ENCODE results near the gene SYTL3. TPM values are rescaled to one million over a fixed set of nuclear protein-coding genes. Genes with fewer than 3 reads are reported as not detected.

Gene SYTL3
- total RNA-seq, 1 experiment from 2014 or later: 3.1 TPM

DNA sequence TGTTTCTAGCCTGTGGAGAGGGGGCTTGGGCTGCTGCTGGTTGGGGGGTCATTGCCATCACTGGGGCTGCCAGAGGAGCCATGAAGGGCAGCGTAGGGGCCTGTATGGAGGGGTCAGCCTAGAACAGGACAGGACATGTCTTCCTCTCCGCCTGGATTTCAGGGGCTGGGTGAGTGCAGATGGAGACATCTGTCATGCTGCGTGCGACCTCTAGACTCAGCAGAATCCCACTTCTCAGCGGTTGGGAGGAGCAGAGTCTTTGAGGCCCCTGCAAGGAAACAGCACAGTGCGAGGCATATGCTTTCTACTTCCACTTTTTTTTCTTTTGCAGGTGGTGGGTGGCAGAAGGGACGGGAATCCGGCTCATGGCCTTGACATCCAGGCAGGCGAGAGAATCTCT, 101.4 kb downstream of the SYTL3 start:
- in situ Hi-C loops (cut with HindIII; ENCODE audit: low sequenced_read_pairs): loop anchor here (10.0 to 25.0 kb wide), 2 partner anchors 46 to 211 kb away; no protein-coding TSS in a partner anchor
- no peak for DNase-seq (ENCODE audit: low spot score)

DNA sequence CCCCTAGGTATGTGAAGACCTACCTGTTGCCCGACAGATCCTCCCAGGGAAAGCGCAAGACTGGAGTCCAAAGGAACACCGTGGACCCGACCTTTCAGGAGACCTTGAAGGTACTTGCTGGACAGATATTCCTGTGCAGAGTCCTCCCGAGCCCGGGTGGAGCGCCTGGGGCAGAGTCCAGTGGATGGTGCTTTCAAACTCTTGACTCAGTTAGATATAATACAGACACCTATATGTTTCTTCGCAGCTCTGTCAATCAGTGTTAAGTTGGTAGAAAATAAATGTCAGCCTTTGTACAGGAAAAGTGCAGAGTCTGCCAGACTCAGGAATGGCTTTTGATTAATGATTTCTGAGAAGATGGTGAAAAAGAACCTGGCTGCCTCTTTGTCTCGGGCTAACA, 102.1 kb downstream of the SYTL3 start:
- DNase-seq (ENCODE audit: low spot score): no peak
- in situ Hi-C loops (cut with HindIII; ENCODE audit: low sequenced_read_pairs): loop anchor here (10.0 to 25.0 kb wide), 2 partner anchors 47 to 210 kb away; no protein-coding TSS in a partner anchor

GRCh38 chr6:158752613-158753012, 102.8 kb downstream of the SYTL3 start:
- in situ Hi-C loops (cut with HindIII; ENCODE audit: low sequenced_read_pairs): loop anchor here (10.0 to 25.0 kb wide), 2 partner anchors 48 to 210 kb away; no protein-coding TSS in a partner anchor
- peak; percentile 87 for DNase-seq (ENCODE audit: low spot score)

- in situ Hi-C loops (cut with HindIII; ENCODE audit: low sequenced_read_pairs): loop anchor here (10.0 to 25.0 kb wide), 2 partner anchors 49 to 208 kb away; no protein-coding TSS in a partner anchor
These were observed 104.0 kb downstream of the SYTL3 start for GRCh38 chr6:158753811-158754210.

DNA sequence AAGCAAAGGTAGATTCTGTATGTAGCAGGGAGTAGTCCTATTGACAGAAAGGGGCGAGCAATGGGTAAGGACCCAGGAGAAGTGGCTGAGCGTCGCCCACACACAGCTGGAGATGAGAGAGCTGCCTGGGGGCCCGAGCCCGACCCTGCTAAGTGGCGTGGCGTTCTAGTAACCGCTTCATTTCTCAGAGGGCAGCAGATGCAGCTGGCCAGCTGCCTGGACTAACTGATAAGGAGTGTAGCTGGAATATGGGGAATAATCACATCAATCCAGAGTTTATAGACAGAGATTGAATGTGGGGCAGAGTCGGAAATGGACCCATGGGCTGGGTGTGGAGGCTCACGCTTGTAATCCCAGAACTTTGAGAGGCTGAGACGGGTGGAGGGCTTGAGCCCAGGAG, 104.9 kb downstream of the SYTL3 start:
- in situ Hi-C loops (cut with HindIII; ENCODE audit: low sequenced_read_pairs): loop anchor here (10.0 to 25.0 kb wide), 2 partner anchors 50 to 208 kb away; no protein-coding TSS in a partner anchor
- no peak for DNase-seq (ENCODE audit: low spot score)

More at GRCh38 chr6:158753811-158754210, 104.0 kb downstream of the SYTL3 start:
- DNase-seq (ENCODE audit: low spot score): no peak

GRCh38 chr6:158755636-158756035, 105.8 kb downstream of the SYTL3 start:
- in situ Hi-C loops (cut with HindIII; ENCODE audit: low sequenced_read_pairs): loop anchor here (10.0 to 25.0 kb wide), 2 partner anchors 51 to 207 kb away; no protein-coding TSS in a partner anchor
- DNase-seq (ENCODE audit: low spot score): no peak

DNA sequence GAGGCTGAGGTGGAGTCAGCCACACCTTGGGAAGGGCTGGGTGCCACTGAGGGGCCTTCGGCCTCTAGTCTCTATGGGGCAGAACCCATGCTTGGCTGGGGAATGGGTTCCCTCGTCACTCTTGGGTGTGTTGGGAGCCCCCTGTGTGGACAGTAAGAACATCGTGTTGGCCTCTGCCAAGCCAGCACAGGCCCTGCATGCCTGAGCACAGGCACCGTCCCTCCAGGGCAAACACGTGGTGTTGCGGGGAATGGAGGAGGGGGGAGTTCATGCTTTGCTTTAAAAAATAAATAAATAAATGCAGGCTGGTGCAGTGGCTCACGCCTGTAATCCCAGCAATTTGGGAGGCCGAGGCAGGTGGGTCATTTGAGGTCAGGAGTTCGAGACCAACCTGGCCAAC, 106.3 kb downstream of the SYTL3 start:
- DNase-seq (ENCODE audit: low spot score): no peak
- in situ Hi-C loops (cut with HindIII; ENCODE audit: low sequenced_read_pairs): loop anchor here (10.0 to 25.0 kb wide), 2 partner anchors 51 to 206 kb away; no protein-coding TSS in a partner anchor

GRCh38 chr6:158756977-158757752, 107.3 kb downstream of the SYTL3 start:
- no peak for DNase-seq (ENCODE audit: low spot score)
- in situ Hi-C loops (cut with HindIII; ENCODE audit: low sequenced_read_pairs): loop anchor here (10.0 to 25.0 kb wide), 2 partner anchors 52 to 205 kb away; no protein-coding TSS in a partner anchor

GRCh38 chr6:158757753-158758090, 107.9 kb downstream of the SYTL3 start:
- DNase-seq (ENCODE audit: low spot score): peak; percentile 30
- in situ Hi-C loops (cut with HindIII; ENCODE audit: low sequenced_read_pairs): loop anchor here (10.0 to 25.0 kb wide), 2 partner anchors 53 to 205 kb away; no protein-coding TSS in a partner anchor

GRCh38 chr6:158758451-158758860, 108.6 kb downstream of the SYTL3 start:
- in situ Hi-C loops (cut with HindIII; ENCODE audit: low sequenced_read_pairs): loop anchor here (10.0 to 25.0 kb wide), 2 partner anchors 54 to 204 kb away; no protein-coding TSS in a partner anchor
- DNase-seq (ENCODE audit: low spot score): peak; percentile 88

GRCh38 chr6:158758941-158759479, 109.2 kb downstream of the SYTL3 start:
- in situ Hi-C loops (cut with HindIII; ENCODE audit: low sequenced_read_pairs): loop anchor here (10.0 to 25.0 kb wide), 2 partner anchors 54 to 203 kb away; no protein-coding TSS in a partner anchor
- peak; percentile 90 for DNase-seq (ENCODE audit: low spot score)

DNA sequence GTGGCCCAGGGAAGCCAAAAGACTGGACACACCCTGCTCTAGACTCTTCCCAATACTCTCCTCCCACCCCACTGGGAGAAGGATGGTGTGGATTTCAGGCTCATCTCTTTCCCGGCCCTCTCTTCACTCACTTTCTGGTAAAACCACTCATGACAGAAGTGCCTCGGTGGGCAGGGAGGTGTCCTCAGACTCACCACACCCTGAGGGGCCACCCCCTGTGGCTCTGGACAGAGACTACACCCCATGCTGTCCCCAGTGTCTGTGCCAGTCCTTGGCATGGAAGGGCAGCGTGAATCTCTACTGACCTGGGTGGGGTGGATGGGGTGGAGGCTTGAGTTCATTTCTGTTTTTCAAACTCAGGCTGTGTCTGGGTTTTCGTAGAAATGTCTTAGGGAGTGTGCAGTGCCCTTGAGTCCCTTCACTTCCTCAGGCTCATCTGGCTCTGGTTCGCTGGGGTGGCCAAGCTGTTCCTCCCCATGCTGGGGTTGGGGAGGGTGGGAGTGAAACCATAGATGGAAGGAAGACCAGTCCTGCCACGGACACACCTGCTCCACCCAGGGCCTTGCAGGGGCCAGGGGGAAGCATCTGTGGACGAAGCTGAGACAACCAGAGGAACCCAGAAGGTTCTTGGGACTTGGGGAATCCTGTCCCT, 110.2 kb downstream of the SYTL3 start:
- in situ Hi-C loops (cut with HindIII; ENCODE audit: low sequenced_read_pairs): loop anchor here (10.0 to 25.0 kb wide), 2 partner anchors 55 to 202 kb away; no protein-coding TSS in a partner anchor
- no peak for DNase-seq (ENCODE audit: low spot score)

DNA sequence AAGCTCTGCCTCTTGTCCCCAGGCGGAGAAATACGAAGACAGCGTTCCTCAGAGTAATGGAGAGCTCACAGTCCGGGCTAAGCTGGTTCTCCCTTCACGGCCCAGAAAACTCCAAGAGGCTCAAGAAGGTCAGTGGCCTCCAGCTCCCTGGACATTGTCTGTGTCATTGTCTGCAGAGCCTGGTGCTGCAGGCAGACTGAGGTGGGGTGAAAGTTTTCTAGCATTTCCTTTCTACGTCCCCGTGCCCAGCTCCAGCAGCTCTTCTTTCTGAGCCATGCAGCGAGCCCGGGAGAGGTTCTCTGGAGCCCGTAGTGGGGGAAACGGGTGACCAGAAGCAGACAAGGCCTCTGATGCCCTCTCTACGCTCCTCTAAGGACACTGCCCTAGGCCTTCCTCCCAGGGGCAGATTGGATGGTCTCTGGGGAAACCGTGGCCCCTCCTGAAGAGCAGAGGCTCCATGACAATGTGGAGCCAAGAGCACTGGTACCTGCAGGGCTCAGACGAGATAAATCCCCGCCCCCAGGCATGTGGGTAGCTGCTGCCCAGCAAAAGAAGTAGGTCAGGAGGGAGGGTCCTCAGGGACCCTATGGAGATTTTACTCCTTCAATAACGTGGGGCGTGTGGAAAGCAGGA, 110.9 kb downstream of the SYTL3 start:
- DNase-seq (ENCODE audit: low spot score): no peak
- in situ Hi-C loops (cut with HindIII; ENCODE audit: low sequenced_read_pairs): loop anchor here (25.0 kb wide), 1 partner anchor 202 kb away; no protein-coding TSS in a partner anchor

- in situ Hi-C loops (cut with HindIII; ENCODE audit: low sequenced_read_pairs): loop anchor here (25.0 kb wide), 1 partner anchor 201 kb away; no protein-coding TSS in a partner anchor
- no peak for DNase-seq (ENCODE audit: low spot score)
These were observed 111.9 kb downstream of the SYTL3 start for GRCh38 chr6:158761746-158762145.

GRCh38 chr6:158762787-158763433, 113.1 kb downstream of the SYTL3 start:
- DNase-seq (ENCODE audit: low spot score): no peak
- in situ Hi-C loops (cut with HindIII; ENCODE audit: low sequenced_read_pairs): loop anchor here (25.0 kb wide), 1 partner anchor 199 kb away; no protein-coding TSS in a partner anchor

DNA sequence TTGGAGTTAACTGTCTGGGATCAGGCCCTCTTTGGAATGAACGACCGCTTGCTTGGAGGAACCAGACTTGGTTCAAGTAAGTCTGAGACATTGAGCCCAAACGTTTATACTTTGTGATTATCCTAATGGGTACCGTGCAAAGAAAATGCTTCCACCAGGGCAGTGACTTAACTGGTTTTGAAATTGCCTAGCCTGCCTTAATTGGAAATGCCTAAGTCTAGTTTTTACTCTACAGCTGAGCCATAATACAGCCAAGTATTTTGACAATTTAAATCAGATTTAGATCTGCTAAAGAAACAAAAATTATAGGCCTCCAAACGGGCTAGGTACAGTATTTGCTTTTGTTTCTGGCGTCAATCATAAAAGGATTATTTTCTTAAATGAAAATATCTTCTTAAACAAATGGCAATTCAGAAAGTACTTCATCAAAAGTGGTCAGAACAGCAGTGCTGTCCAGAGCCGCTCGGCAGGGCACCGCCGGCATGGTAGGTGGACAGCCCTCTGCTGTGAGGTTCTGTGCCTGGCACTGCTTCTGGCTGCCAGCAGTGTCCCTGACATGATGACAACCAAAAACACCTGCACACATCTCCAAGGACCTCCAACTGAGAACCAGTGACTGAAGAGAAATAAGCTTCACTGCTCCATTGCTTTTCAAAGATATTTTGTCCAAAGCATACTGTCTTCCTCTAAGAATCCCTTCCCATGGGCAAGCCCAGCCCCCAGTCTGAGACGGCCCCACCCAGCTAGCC, 113.8 kb downstream of the SYTL3 start:
- in situ Hi-C loops (cut with HindIII; ENCODE audit: low sequenced_read_pairs): loop anchor here (25.0 kb wide), 1 partner anchor 199 kb away; no protein-coding TSS in a partner anchor
- DNase-seq (ENCODE audit: low spot score): no peak

GRCh38 chr6:158764183-158764849, 114.5 kb downstream of the SYTL3 start:
- no peak for DNase-seq (ENCODE audit: low spot score)
- in situ Hi-C loops (cut with HindIII; ENCODE audit: low sequenced_read_pairs): loop anchor here (25.0 kb wide), 1 partner anchor 198 kb away; no protein-coding TSS in a partner anchor
